IPS-15b (cell line): ENCODE data around the gene CLEC9A.

Source experiments
- H3K27me3 ChIP-seq: one replicate; pipeline ENCODE4 v1.6.1; 2013; ENCODE audit warnings: low read length; ENCODE audit not compliant: control insufficient read depth, insufficient read depth
- H3K36me3 ChIP-seq: one replicate; pipeline ENCODE4 v1.6.1; 2013; ENCODE audit warnings: low read length; ENCODE audit not compliant: control insufficient read depth, insufficient read depth
- H3K4me1 ChIP-seq: one replicate; pipeline ENCODE4 v1.6.1; 2013; ENCODE audit warnings: mild to moderate bottlenecking, low read length; ENCODE audit not compliant: control insufficient read depth, insufficient read depth
- H3K4me3 ChIP-seq: one replicate; pipeline ENCODE4 v1.5.1; 2013; ENCODE audit warnings: low read depth, low read length
- H3K9ac ChIP-seq: one replicate; pipeline ENCODE4 v1.6.1; 2013; ENCODE audit warnings: low read depth, mild to moderate bottlenecking, low read length
- H3K9me3 ChIP-seq: one replicate; pipeline ENCODE4 v1.6.1; 2013; ENCODE audit warnings: mild to moderate bottlenecking, low read length; ENCODE audit not compliant: control insufficient read depth, insufficient read depth

The CLEC9A gene

DNA sequence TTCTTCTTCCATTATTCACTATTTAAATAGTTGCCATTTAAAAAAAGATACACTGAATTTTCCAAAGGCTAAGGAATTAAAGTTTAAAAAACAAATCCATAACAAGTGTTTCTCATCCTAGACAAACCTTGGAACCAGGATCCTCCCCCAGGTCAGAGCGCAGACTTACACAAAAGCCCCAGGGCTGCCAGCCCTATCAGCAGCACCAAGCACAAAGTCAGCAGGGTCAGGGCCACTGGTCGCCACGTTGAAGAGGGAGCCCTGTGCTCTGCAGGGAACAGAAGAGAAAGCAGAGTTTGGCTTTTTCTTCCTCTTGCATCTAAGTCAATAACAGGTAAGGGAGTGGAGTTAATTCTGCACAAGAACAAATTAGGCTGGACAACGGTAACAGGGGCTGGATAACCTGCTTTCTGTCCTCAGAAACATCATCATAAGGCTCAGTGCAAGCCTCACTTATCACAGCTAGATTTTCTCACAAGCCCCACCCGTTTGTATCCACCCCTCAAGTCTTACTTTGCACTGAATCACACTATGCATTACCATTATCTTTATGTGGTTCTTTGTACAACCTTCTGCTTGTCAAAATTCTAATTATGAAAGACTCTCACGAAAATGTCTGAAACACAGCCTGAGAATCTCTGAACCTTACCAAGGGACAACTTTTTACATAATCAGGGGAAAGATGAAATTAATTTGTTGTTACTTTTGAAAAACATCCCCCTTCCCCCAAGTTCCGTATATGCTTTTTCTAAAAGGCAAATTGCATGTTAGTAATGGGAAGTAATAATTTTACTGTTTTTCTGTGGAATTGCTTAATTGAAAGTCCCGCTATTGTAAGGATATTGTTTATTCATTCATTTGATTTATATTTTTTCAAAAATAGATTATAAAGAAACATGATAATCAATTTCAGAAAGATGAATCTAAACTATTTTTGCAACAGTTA, 58.7 kb downstream of the CLEC9A start:
- Histone ChIP-seq H3K4me1 (peaks cover 8% of the 10 kb centered on the region), H3K9ac (no peak overlapping the region), H3K36me3 (no peaks in the 10 kb centered on the region), H3K4me3 (no peak overlapping the region), H3K9me3 (no peaks in the 10 kb centered on the region), H3K27me3 (no peaks in the 10 kb centered on the region)

DNA sequence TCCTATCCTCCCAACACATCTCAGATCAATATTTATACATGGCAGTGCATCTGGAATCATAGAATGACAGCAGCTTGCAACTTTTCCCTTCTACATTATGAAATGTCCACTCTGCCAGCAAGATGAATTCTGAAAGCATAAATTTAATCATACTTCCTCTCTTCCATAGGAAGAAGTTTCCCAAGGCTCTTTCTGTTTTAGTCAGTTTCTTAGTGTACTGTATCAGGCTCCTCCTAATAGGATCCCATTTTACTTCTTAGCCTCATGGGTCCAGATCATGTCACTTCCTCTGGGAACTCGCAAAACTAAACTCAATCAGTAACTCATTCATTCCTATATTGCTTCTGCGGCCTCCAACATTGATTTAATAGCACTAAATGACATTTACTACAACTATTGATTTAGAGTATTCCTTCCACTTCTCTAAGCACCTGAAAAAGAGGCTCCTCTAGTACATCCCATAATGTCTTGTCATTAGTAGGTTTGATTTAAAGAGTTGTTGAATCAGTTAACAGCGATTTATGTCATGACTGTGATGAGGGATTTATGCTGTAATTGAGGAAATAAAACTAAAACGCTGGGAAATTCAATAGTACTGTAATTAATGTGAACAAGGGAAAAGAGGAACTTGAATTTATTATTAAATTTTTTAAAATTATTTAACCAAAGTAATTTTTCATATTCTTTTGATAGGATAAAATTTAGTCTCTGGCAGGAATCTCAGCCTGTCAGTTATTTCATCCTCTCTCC, 64.3 kb downstream of the CLEC9A start:
- Histone ChIP-seq H3K4me1 (peaks cover 4% of the 10 kb centered on the region), H3K9ac (no peak overlapping the region), H3K36me3 (no peaks in the 10 kb centered on the region), H3K27me3 (no peaks in the 10 kb centered on the region), H3K9me3 (no peaks in the 10 kb centered on the region), H3K4me3 (no peak overlapping the region)

DNA sequence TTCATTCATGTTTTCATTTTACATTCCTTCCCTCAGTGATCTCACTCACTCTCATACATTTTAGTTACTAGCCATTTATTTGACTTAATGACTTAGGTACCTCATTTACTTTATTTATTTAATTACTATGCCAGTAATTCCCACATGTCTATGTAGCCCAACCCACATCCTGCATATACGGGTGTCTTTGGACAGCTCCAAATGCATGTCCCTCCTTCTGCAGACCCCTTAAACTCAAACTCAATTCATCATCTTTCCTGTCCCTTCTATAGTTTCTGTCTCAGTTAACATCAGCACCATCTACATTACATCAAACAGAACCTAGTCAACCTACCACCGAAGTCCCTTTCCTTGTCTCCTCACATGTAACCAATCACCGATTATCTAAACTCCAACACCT, 65.5 kb downstream of the CLEC9A start:
- no peaks in the 10 kb centered on the region for H3K27me3 ChIP-seq
- H3K4me1 ChIP-seq: no peaks in the 10 kb centered on the region
- no peak overlapping the region for H3K4me3 ChIP-seq
- no peak overlapping the region for H3K9ac ChIP-seq
- no peaks in the 10 kb centered on the region for H3K9me3 ChIP-seq
- no peaks in the 10 kb centered on the region for H3K36me3 ChIP-seq

DNA sequence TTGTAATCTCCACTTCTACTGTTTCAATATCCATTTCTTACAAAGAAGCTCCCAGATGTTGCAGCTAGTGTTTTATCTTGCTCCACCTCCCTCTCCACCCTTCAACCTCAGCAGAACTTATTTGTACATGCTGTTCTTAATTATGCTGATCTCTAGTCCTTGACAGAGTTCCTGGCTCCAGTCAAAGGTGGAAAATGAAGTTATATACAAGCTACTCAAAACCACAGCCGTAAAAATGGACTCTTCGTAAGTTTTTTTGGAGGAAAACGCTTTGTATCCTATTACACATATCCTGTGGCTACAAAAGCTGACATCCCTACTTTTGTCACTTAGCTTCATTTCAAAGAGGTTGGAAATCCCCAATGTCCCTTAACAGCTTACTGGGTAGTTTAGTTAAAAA, 67.0 kb downstream of the CLEC9A start:
- Histone ChIP-seq H3K9me3 (no peaks in the 10 kb centered on the region), H3K27me3 (no peaks in the 10 kb centered on the region), H3K4me3 (no peak overlapping the region), H3K36me3 (no peaks in the 10 kb centered on the region), H3K9ac (no peak overlapping the region), H3K4me1 (no peaks in the 10 kb centered on the region)

DNA sequence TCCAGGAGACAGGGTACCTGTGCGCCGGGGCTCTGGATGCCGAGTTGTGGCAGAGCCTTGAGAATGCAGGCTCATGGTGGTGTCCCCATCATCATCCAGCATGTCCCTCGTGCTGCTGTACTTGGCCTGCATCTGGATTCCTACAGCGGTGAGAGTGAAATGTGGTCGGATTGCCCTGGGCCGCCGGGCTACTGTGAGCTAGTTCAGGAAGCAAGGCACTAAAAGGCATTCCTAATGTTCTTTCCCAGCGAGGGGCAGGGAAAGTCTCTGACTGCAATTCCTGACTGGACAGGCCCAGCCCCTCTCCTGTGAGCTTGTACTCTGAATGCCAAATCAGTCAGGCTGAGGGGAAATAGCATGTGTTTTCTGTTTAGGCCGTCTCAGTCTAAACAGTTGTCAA, 68.3 kb downstream of the CLEC9A start, which contains the start of gene CLEC1A:
Gene CLEC1A (minus strand): TSS at position 195 of the 400 bp plus-strand sequence. CDS start 63 bp downstream, at position 132.
- H3K27me3 ChIP-seq: no peaks in the 10 kb centered on the region
- H3K9ac ChIP-seq: no peak within 1 kb of the TSS
- H3K36me3 ChIP-seq: no peaks in the 10 kb centered on the region
- no peak within 1 kb of the TSS for H3K4me3 ChIP-seq
- H3K4me1 ChIP-seq: no peaks in the 10 kb centered on the region
- no peaks in the 10 kb centered on the region for H3K9me3 ChIP-seq

DNA sequence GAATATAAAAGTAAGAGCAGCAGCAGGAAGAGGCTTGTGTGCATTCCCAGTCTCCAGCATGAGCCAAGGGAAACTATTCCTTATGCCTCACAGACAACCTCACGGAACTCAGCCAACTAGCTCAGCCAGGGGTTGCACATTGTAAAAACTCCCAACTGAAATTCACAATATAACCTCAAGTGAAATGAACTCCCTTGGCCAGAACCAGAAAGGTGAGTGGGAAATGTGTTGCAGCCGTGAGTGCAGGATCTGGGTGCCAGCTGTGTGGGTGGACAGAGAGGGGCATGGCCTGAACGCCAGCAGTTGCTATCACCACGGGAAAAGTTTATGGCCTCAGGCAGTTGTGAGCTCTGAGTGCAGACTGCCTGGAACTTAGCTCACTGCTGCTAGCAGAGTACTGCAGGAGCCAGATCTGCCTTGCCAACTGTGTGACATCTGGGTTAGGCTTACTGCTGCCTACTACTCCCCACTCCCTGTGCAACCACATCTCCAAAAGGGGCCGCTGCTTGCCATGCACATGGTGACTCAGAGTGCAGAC, 70.6 kb downstream of the CLEC9A start:
- Histone ChIP-seq H3K9ac (no peak overlapping the region), H3K9me3 (no peaks in the 10 kb centered on the region), H3K4me3 (no peak overlapping the region), H3K4me1 (no peaks in the 10 kb centered on the region), H3K27me3 (no peaks in the 10 kb centered on the region), H3K36me3 (no peaks in the 10 kb centered on the region)

DNA sequence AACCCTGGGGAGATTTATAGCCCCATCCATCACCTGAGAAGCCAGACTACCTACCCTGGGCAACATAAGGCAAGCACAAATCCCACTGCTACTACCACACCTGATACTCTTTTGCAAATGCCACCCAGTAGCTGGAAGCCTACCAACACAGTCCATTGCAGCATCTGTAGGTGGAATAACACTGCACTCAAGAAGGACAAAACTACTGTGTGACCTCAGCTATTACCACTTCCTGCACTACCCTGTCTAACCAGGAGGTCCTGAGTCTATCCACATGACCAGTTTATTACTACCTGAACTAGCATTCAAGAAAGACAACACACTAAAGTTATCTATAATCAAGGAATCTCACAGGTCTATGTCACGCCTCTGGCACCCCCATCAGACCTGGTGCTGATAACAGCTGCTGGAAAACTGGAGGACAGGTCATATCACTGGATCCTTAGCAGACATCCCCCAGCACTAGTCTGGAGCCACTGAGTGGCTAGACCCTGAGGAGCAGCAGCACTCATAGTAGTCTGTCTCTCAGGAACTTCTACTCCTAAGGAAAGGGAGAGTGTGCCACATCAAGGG, 71.3 kb downstream of the CLEC9A start:
- Histone ChIP-seq H3K27me3 (no peaks in the 10 kb centered on the region), H3K4me1 (no peaks in the 10 kb centered on the region), H3K9me3 (no peaks in the 10 kb centered on the region), H3K36me3 (no peaks in the 10 kb centered on the region), H3K4me3 (no peak overlapping the region), H3K9ac (no peak overlapping the region)

DNA sequence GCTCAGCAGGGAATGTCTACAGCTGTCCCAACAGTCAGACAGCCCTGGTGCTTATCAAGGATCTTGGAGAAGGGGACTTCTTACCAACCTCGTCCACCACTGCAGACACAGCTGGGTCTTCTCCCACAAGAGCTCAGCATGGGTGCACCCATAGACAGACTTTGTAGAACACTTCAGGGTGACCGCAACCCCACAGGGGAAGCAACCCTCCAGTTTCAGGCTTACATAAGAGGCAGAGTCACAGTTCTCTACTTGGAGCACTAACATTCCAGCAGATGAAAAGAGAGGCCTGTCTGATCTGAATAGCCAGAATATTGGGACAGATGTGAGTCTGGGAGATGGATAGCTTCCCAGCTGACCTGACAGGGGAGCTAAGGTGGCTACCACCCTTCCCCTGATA, 71.8 kb downstream of the CLEC9A start:
- no peaks in the 10 kb centered on the region for H3K36me3 ChIP-seq
- no peak overlapping the region for H3K9ac ChIP-seq
- H3K27me3 ChIP-seq: no peaks in the 10 kb centered on the region
- H3K4me1 ChIP-seq: no peaks in the 10 kb centered on the region
- H3K4me3 ChIP-seq: no peak overlapping the region
- H3K9me3 ChIP-seq: no peaks in the 10 kb centered on the region

DNA sequence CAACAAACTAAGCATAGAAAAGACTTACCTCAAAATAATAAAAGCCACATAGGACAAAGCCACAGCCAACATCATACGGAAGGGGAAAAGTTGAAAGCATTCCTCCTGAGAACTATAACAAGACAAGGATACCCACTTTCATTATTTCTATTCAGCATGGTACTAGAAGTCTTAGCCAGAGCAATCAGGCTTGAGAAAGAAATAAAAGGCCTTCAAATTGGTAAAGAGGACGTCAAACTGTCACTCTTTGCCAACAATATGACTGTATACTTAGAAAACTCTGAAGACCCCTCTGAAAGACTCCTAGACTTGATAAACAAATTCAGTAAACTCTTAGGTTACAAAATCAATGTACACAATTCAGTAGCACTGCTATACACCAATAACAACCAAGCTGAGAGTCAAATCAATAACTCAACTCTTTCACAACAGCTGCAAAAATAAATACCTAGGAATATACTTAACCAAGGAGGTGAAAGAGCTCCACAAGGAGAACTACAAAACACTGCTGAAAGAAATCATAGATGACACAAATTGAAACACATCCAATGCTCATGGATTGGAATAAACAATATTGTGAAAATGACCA, 79.9 kb downstream of the CLEC9A start:
- Histone ChIP-seq H3K9ac (no peak overlapping the region), H3K4me1 (no peaks in the 10 kb centered on the region), H3K36me3 (no peaks in the 10 kb centered on the region), H3K27me3 (no peaks in the 10 kb centered on the region), H3K4me3 (no peak overlapping the region), H3K9me3 (no peaks in the 10 kb centered on the region)

DNA sequence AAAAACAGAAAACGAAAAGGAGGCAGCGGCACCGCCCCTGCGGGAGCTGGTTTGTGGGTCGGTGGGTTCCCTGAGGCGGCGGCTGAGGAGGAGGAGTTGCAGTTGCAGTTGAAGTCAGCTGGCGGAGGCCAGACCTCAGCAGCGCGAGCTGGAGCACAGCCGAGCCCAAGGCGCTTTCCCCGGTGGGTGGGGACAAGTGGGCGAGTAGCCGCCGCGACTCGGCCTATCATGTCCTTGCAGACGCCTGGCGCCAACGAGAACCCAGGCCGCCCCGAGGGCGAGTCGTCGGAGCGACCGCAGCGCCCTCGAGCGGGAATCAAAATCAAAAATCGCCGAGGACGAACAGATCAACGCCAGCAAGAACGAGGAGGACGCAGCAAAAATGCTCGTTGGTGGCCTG, 81.0 kb downstream of the CLEC9A start:
- no peaks in the 10 kb centered on the region for H3K9me3 ChIP-seq
- no peak overlapping the region for H3K4me3 ChIP-seq
- no peaks in the 10 kb centered on the region for H3K36me3 ChIP-seq
- H3K4me1 ChIP-seq: no peaks in the 10 kb centered on the region
- H3K27me3 ChIP-seq: no peaks in the 10 kb centered on the region
- no peak overlapping the region for H3K9ac ChIP-seq

DNA sequence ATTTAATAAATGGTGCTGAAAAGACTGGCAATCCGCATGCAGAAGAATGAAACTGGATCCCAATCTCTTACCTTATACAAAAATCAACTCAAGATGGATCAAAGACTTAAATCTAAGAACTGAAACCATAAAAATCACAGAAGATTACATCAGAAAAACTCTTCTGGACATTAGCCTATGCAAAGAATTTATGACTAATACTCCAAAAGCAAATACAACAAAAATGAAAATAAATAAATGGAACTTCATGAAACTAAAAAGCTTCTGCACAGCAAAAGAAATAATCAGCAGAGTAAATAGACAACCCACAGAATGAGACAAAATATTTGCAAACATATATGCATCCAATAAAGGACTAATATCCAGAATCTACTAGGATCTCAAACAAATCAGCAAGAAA, 82.6 kb downstream of the CLEC9A start:
- no peaks in the 10 kb centered on the region for H3K9me3 ChIP-seq
- H3K27me3 ChIP-seq: no peaks in the 10 kb centered on the region
- no peaks in the 10 kb centered on the region for H3K36me3 ChIP-seq
- no peak overlapping the region for H3K4me3 ChIP-seq
- H3K9ac ChIP-seq: no peak overlapping the region
- H3K4me1 ChIP-seq: no peaks in the 10 kb centered on the region
